GM23338 (cell line): Measurements from ENCODE around the gene CPSF7. TPM values are rescaled to one million over a fixed set of nuclear protein-coding genes. Genes with fewer than 3 reads are reported as not detected.
"Not testable (repeated sequence)": the region's sequence is repeated elsewhere in the genome, so short reads cannot be mapped to it uniquely, and the experiment has no call there.

Experiments
- ATAC-seq: fragments of 200-7000 bp; cut with Tn5 transposase; 3 replicates; pipeline ENCODE4 v1.9.1; 2020
- DNase-seq: peaks from one replicate; pipeline ENCODE4 v3.0.0-alpha.2; 2015; ENCODE audit warnings: low spot score
- H2AFZ ChIP-seq: fragments of 200-600 bp; sonication (generic); 2 replicates; pipeline ENCODE4 v1.8.0; 2016; ENCODE audit warnings: antibody characterized with exemption, mild to moderate bottlenecking, moderate library complexity
- H3F3A ChIP-seq: fragments of 200-600 bp; sonication (generic); replicated peaks from 2 replicates; pipeline ENCODE4 v1.8.0; 2017; ENCODE audit warnings: antibody characterized with exemption, mixed run types, low read depth
- H3K27ac ChIP-seq: fragments of 200-600 bp; sonication (generic); 2 replicates; pipeline ENCODE4 v1.6.1; 2016; ENCODE audit warnings: low read depth
- H3K27me3 ChIP-seq: fragments of 200-600 bp; sonication (generic); 2 replicates; pipeline ENCODE4 v1.8.0; 2016; ENCODE audit warnings: mild to moderate bottlenecking, mixed run types, moderate library complexity; ENCODE audit not compliant: insufficient read depth
- H3K36me3 ChIP-seq: fragments of 200-600 bp; sonication (generic); 2 replicates; pipeline ENCODE4 v1.8.0; 2016; ENCODE audit warnings: mild to moderate bottlenecking; ENCODE audit not compliant: insufficient read depth
- H3K4me1 ChIP-seq: fragments of 200-600 bp; sonication (generic); 2 replicates; pipeline ENCODE4 v1.8.0; 2016; ENCODE audit warnings: mild to moderate bottlenecking, moderate library complexity; ENCODE audit not compliant: insufficient read depth
- H3K4me2 ChIP-seq: fragments of 200-600 bp; sonication (generic); 2 replicates; pipeline ENCODE4 v1.7.1; 2017; ENCODE audit warnings: mixed run types
- H3K4me3 ChIP-seq: fragments of 200-600 bp; sonication (generic); 2 replicates; pipeline ENCODE4 v1.6.1; 2016; ENCODE audit warnings: mixed run types
- H3K79me2 ChIP-seq: fragments of 200-600 bp; sonication (generic); replicated peaks from 2 replicates; pipeline ENCODE4 v1.8.0; 2017; ENCODE audit warnings: mild to moderate bottlenecking; ENCODE audit not compliant: insufficient read depth
- H3K9me2 ChIP-seq: fragments of 200-600 bp; sonication (generic); 2 replicates; pipeline ENCODE4 v1.8.0; 2017; ENCODE audit not compliant: insufficient read depth
- H4K20me1 ChIP-seq: fragments of 200-600 bp; sonication (generic); replicated peaks from 2 replicates; pipeline ENCODE4 v1.8.0; 2017; ENCODE audit warnings: mild to moderate bottlenecking; ENCODE audit not compliant: insufficient read depth
- H3K27ac Mint-ChIP-seq: 2 replicates; pipeline ENCODE4 v1.8.0; 2020; ENCODE audit warnings: inconsistent platforms, mild to moderate bottlenecking, moderate library complexity, mixed read lengths
- H3K27me3 Mint-ChIP-seq: 3 replicates; pipeline ENCODE4 v1.8.0; 2022; ENCODE audit warnings: low read depth, mild to moderate bottlenecking, moderate library complexity, mixed read lengths, inconsistent platforms; ENCODE audit not compliant: insufficient read depth, poor library complexity
- H3K36me3 Mint-ChIP-seq: 3 replicates; pipeline ENCODE4 v1.8.0; 2021; ENCODE audit warnings: low read depth, mild to moderate bottlenecking, inconsistent platforms, moderate library complexity, mixed read lengths
- H3K4me1 Mint-ChIP-seq: 3 replicates; pipeline ENCODE4 v1.8.0; 2020; ENCODE audit warnings: mild to moderate bottlenecking, inconsistent platforms, mixed read lengths
- H3K4me3 Mint-ChIP-seq: 3 replicates; pipeline ENCODE4 v1.8.0; 2021; ENCODE audit warnings: moderate library complexity, mild to moderate bottlenecking, inconsistent platforms, mixed read lengths
- H3K9me3 Mint-ChIP-seq: 3 replicates; pipeline ENCODE4 v1.8.0; 2020; ENCODE audit warnings: moderate library complexity, mild to moderate bottlenecking, inconsistent platforms, mixed read lengths
- CTCF ChIP-seq, 2 experiments: fragments of 200-600 bp in 1 of 2; sonication (generic) in 1 of 2; conservative IDR thresholded peaks; 2 replicates each; pipeline versions ENCODE4 v1.5.1 to v1.6.1; 2016 to 2017; ENCODE audit warnings: antibody characterized with exemption in 2 of 2, low read depth in 2 of 2, mild to moderate bottlenecking in 2 of 2, moderate library complexity in 1 of 2
- EZH2 ChIP-seq: fragments of 200-600 bp; sonication (generic); IDR thresholded peaks from one replicate; pipeline ENCODE4 v1.8.0; 2017; ENCODE audit warnings: antibody characterized with exemption, mild to moderate bottlenecking, low read depth; ENCODE audit not compliant: unreplicated experiment
- NANOG ChIP-seq: IDR thresholded peaks from 2 replicates; pipeline ENCODE4 v1.6.1; 2016; ENCODE audit warnings: antibody characterized with exemption, borderline replicate concordance
- POLR2AphosphoS5 ChIP-seq: IDR thresholded peaks from 2 replicates; pipeline ENCODE4 v1.6.1; 2016; ENCODE audit warnings: antibody characterized with exemption, low read depth
- REST ChIP-seq: IDR thresholded peaks from one replicate; pipeline ENCODE4 v1.6.1; 2018; ENCODE audit warnings: antibody characterized with exemption; ENCODE audit not compliant: unreplicated experiment
- polyA plus RNA-seq: library from polyadenylated mRNA; unstranded; fragments of >200 nt; fragmentation: Nextera tagmentation; extraction: Ambion mirVana; gene quantifications from 2 replicates; pipeline ENCODE4 v1.2.1, GENCODE V29; 2016
- total RNA-seq: library from RNA; depleted of rRNA; stranded (reverse); fragments of >200 nt; shearing (Covaris generic); gene quantifications from 2 replicates; pipeline ENCODE4 v1.2.3, GENCODE V29; 2014

The CPSF7 gene
- total and polyA plus RNA-seq, 2 experiments from 2014 or later, result 27.4 to 60.6 TPM

GRCh38 chr11:61468002-61468401 lies 38.2 kb upstream of the CPSF7 start:
- Mint-ChIP-seq H3K36me3 (peaks cover 7% of the 10 kb centered on the region; the same call in 1 of the 3 replicates), H3K27me3 (peaks cover 6% of the 10 kb centered on the region), H3K9me3 (no peaks in the 10 kb centered on the region), H3K27ac (no peak overlapping the region), H3K4me1 (no peaks in the 10 kb centered on the region; the same call in 2 of the 3 replicates), H3K4me3 (no peak overlapping the region)
- Histone ChIP-seq H3K4me3 (no peak overlapping the region), H3K36me3 (no peaks in the 10 kb centered on the region), H2AFZ (no peak overlapping the region), H3K9me2 (no peaks in the 10 kb centered on the region), H3F3A (no peaks in the 10 kb centered on the region), H3K4me2 (no peak overlapping the region), H3K4me1 (no peaks in the 10 kb centered on the region), H3K27ac (no peak overlapping the region), H3K27me3 (no peaks in the 10 kb centered on the region), H3K79me2 (no peaks in the 10 kb centered on the region), H4K20me1 (peaks cover 3% of the 10 kb centered on the region; the same call in 1 of the 2 replicates)
- ATAC-seq (no peak), DNase-seq (no peak)
- no peak for TF ChIP-seq NANOG

GRCh38 chr11:61467602-61468001 lies 37.8 kb upstream of the CPSF7 start:
- not testable (repeated sequence) for H3K27ac Mint-ChIP-seq, H3K9me2 ChIP-seq, H3K4me1 Mint-ChIP-seq, H3K36me3 Mint-ChIP-seq, ATAC-seq, H3K27me3 Mint-ChIP-seq, H3K27me3 ChIP-seq, H3K79me2 ChIP-seq, H3K4me2 ChIP-seq, H4K20me1 ChIP-seq, DNase-seq, H2AFZ ChIP-seq, H3K4me3 Mint-ChIP-seq, H3K4me1 ChIP-seq, H3K36me3 ChIP-seq, H3K4me3 ChIP-seq, H3F3A ChIP-seq, H3K9me3 Mint-ChIP-seq, H3K27ac ChIP-seq

GRCh38 chr11:61460986-61461385 lies 31.2 kb upstream of the CPSF7 start:
- ATAC-seq (peak; percentile 69), DNase-seq (peak; percentile 30)
- H3K4me3 Mint-ChIP-seq, result no peak overlapping the region
- H3K27ac Mint-ChIP-seq, result peak overlapping the region; percentile 25; the same call in 1 of the 2 replicates
- Histone ChIP-seq H3K4me1 (no peaks in the 10 kb centered on the region), H3F3A (0 out of 2 replicates have a peak, but pooled peaks cover 6% of the 10 kb centered on the region), H2AFZ (no peak overlapping the region), H4K20me1 (no peaks in the 10 kb centered on the region), H3K27me3 (no peaks in the 10 kb centered on the region), H3K4me2 (no peak overlapping the region), H3K27ac (peak overlapping the region; percentile 13; the same call in 1 of the 2 replicates), H3K79me2 (no peaks in the 10 kb centered on the region), H3K9me2 (no peaks in the 10 kb centered on the region), H3K36me3 (no peaks in the 10 kb centered on the region), H3K4me3 (no peak overlapping the region)
- peaks cover 3% of the 10 kb centered on the region for H3K27me3 Mint-ChIP-seq
- H3K36me3 Mint-ChIP-seq, result peaks cover 3% of the 10 kb centered on the region; the same call in 2 of the 3 replicates
- no peak for TF ChIP-seq NANOG
- peak; percentile 50 to 61 for TF ChIP-seq CTCF (conservative IDR thresholded peaks at IDR 0.05; ENCODE audit: low read depth in 2 of 2)
- TF ChIP-seq POLR2AphosphoS5, result no peak
- no peak for TF ChIP-seq EZH2
- TF ChIP-seq REST, result no peak
- no peaks in the 10 kb centered on the region for H3K9me3 Mint-ChIP-seq
- H3K4me1 Mint-ChIP-seq, result peaks cover 4% of the 10 kb centered on the region
